HepG2 (cell line): ENCODE measurements around the gene PKLR. TPM values are rescaled to one million over a fixed set of nuclear protein-coding genes. Genes with fewer than 3 reads are reported as not detected.

Experiments used
- ARID4A ChIP-seq: sonication (generic); formaldehyde crosslinking; IDR thresholded peaks from 2 replicates; pipeline ENCODE4 v1.5.0; 2020; ENCODE audit warnings: mild to moderate bottlenecking, missing genetic modification reagents, borderline replicate concordance
- DNMT3B ChIP-seq: conservative IDR thresholded peaks from 2 replicates; pipeline ENCODE4 v1.6.1; 2016; ENCODE audit warnings: missing biosample characterization, control low read depth
- HMGXB3 ChIP-seq: sonication (generic); formaldehyde crosslinking; IDR thresholded peaks from 2 replicates; pipeline ENCODE4 v1.4.0; 2020; ENCODE audit warnings: missing genetic modification reagents, borderline replicate concordance
- KMT2B ChIP-seq: IDR thresholded peaks from 2 replicates; pipeline ENCODE4 v1.6.1; 2016; ENCODE audit warnings: missing genetic modification reagents, missing compliant biosample characterization
- MEF2D ChIP-seq: sonication (generic); formaldehyde crosslinking; IDR thresholded peaks from 2 replicates; pipeline ENCODE4 v1.5.1; 2020; ENCODE audit warnings: mild to moderate bottlenecking, missing genetic modification reagents
- NFIC ChIP-seq: IDR thresholded peaks from 2 replicates; pipeline ENCODE4 v1.6.1; 2012; ENCODE audit warnings: mild to moderate bottlenecking, low read length, inconsistent platforms
- SOX6 ChIP-seq, 2 experiments: fragments of 450-650 bp in 1 of 2; sonication (generic) in 1 of 2; formaldehyde crosslinking in 1 of 2; IDR thresholded peaks; 2 replicates each; pipeline versions ENCODE4 v1.4.0 to v1.6.1; 2017 to 2020; ENCODE audit warnings: antibody characterized with exemption in 1 of 2, mild to moderate bottlenecking in 1 of 2, missing genetic modification reagents in 1 of 2
- SPEN ChIP-seq: sonication (generic); formaldehyde crosslinking; IDR thresholded peaks from 2 replicates; pipeline ENCODE4 v1.5.1; 2020; ENCODE audit warnings: low read depth, mild to moderate bottlenecking, missing genetic modification reagents
- SRSF1 ChIP-seq: fragments of 200-400 bp; formaldehyde crosslinking; optimal IDR thresholded peaks from 2 replicates; pipeline ENCODE3; 2017; ENCODE audit warnings: mild to moderate bottlenecking, low read depth, low read length, moderate library complexity
- SRY ChIP-seq: sonication (generic); formaldehyde crosslinking; IDR thresholded peaks from 2 replicates; pipeline ENCODE4 v1.8.0; 2022; ENCODE audit warnings: mild to moderate bottlenecking, missing genetic modification reagents
- TSC22D2 ChIP-seq: sonication (generic); formaldehyde crosslinking; IDR thresholded peaks from 2 replicates; pipeline ENCODE4 v1.5.1; 2020; ENCODE audit warnings: missing genetic modification reagents, mild to moderate bottlenecking, borderline replicate concordance
- YY1 ChIP-seq: IDR thresholded peaks from 2 replicates; pipeline ENCODE4 v1.6.1; 2011; ENCODE audit warnings: low read length, low read depth, moderate library complexity, mild to moderate bottlenecking; ENCODE audit not compliant: insufficient read depth, insufficient replicate concordance
- ZNF3 ChIP-seq: IDR thresholded peaks from 2 replicates; pipeline ENCODE4 v1.7.0; 2017; ENCODE audit warnings: inconsistent platforms
- ZNF550 ChIP-seq: sonication (generic); formaldehyde crosslinking; IDR thresholded peaks from 2 replicates; pipeline ENCODE4 v1.4.0; 2020; ENCODE audit warnings: mild to moderate bottlenecking, missing genetic modification reagents, borderline replicate concordance
- ZNF747 ChIP-seq: sonication (generic); formaldehyde crosslinking; IDR thresholded peaks from 2 replicates; pipeline ENCODE4 v1.8.1; 2023; ENCODE audit warnings: missing genetic modification reagents, mild to moderate bottlenecking, borderline replicate concordance
- ZNF781 ChIP-seq: sonication (generic); formaldehyde crosslinking; IDR thresholded peaks from 2 replicates; pipeline ENCODE4 v1.5.1; 2020; ENCODE audit warnings: borderline replicate concordance, mild to moderate bottlenecking, missing genetic modification reagents; ENCODE audit errors: not compliant biosample characterization
- ZSCAN21 ChIP-seq: sonication (generic); formaldehyde crosslinking; IDR thresholded peaks from 2 replicates; pipeline ENCODE4 v1.8.0; 2022; ENCODE audit warnings: mild to moderate bottlenecking, missing genetic modification reagents, moderate library complexity, borderline replicate concordance
- ZSCAN30 ChIP-seq: sonication (generic); formaldehyde crosslinking; IDR thresholded peaks from 2 replicates; pipeline ENCODE4 v1.5.0; 2020; ENCODE audit warnings: mild to moderate bottlenecking, missing genetic modification reagents
- polyA plus RNA-seq, 8 experiments: library from polyadenylated mRNA; depleted of rRNA in 3 of 8; stranded (reverse) in 7 of 8; unstranded in 1 of 8; fragments of >200 nt; fragmentation: Illumina TruSeq in 4 of 8; extraction: Trizol in 4 of 8; gene quantifications; 2 replicates each; pipeline versions ENCODE4 v1.2.1 to v1.2.3, GENCODE V29; 2011 to 2016; ENCODE audit warnings: low read depth in 4 of 8, missing spikeins in 1 of 8, mixed read lengths in 1 of 8; ENCODE audit not compliant: insufficient read depth in 1 of 8
- total RNA-seq, 5 experiments: library from RNA; depleted of rRNA; stranded (reverse); fragments of >200 nt; fragmentation: Illumina TruSeq; extraction: Trizol; gene quantifications; 2 replicates each; pipeline ENCODE4 v1.2.3, GENCODE V29; 2016; ENCODE audit warnings: low read depth in 1 of 5
- TF ChIP-seq, protein P1 (sequence below): sonication (generic); formaldehyde crosslinking; IDR thresholded peaks from 2 replicates; pipeline ENCODE4 v1.4.0; 2020; ENCODE audit warnings: missing genetic modification reagents

The PKLR gene
- total and polyA plus RNA-seq, 2 of the 13 experiments (the other 11 are each of a cell fraction or from before 2014, with no cell fraction given), result 10.3 to 29.3 TPM

DNA sequence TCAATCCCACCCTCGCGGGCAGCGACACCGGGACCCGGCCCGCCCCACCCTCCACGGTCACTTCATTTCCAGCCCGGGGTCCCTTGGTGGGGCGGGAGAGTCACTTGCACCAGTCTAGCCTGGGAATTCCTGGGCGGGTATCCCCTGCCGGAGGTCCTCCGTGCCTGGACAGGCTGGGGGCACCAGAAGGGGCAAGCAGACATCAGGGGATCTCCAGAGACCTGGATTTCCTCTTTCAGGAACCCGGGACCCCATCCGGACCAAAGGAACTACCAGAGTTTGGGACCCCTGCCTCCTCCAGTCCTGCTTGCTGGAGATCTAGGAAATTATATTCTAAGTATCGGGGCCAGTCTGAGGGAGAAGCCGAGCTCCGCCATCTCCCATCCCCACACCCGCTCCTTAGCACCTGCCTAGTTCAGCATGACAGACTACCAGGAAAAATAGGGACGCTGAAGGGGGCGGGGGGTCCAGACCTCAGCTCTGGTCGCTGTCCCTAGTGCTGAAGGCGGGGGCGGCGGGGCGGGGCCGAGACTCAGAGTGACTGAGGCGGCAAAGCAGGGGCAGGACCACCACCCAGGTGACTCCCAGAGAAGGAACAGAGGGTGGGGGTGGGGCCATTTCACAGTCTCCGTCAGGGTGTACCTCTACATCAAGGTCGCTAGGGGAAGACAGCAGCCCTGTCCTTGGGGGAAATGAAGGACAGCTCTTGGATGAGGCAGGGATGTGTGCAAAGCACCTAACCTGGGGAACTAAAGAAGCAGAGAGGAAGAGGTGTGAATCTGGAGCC is 23.1 kb downstream of the PKLR start (continued):
- TF ChIP-seq DNMT3B (no peak), SOX6 (IDR thresholded peaks at IDR 0.05) (no peak), SOX6 (CRISPR knock-in tag; IDR thresholded peaks at IDR 0.05) (no peak), MEF2D (no peak), ZNF3 (CRISPR knock-in tag) (no peak), KMT2B (peak; percentile 36; the same call in 1 of the 2 replicates), HMGXB3 (no peak), SRSF1 (no peak), ZSCAN21 (CRISPR knock-in tag) (0 out of 2 replicates have a peak, but pooled peaks have one; percentile 10), ZSCAN30 (CRISPR knock-in tag) (no peak), ZNF550 (CRISPR knock-in tag) (no peak), NFIC (no peak), ZNF747 (CRISPR knock-in tag) (no peak), SRY (CRISPR knock-in tag) (no peak), YY1 (no peak), ZNF781 (CRISPR knock-in tag) (no peak), SPEN (CRISPR knock-in tag) (no peak), ARID4A (CRISPR knock-in tag) (peak; percentile 65), TSC22D2 (no peak)
- TF ChIP-seq, protein P1, sequence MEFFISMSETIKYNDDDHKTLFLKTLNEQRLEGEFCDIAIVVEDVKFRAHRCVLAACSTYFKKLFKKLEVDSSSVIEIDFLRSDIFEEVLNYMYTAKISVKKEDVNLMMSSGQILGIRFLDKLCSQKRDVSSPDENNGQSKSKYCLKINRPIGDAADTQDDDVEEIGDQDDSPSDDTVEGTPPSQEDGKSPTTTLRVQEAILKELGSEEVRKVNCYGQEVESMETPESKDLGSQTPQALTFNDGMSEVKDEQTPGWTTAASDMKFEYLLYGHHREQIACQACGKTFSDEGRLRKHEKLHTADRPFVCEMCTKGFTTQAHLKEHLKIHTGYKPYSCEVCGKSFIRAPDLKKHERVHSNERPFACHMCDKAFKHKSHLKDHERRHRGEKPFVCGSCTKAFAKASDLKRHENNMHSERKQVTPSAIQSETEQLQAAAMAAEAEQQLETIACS (CRISPR knock-in tag), result no peak
